ENCODE results near the gene PTPRN2. TPM values are rescaled to one million over a fixed set of nuclear protein-coding genes. Genes with fewer than 3 reads are reported as not detected.

The PTPRN2 gene
- total and polyA plus RNA-seq, 7 donors, result 0.47 to 0.82 (median 0.51) TPM

GRCh38 chr7:158560386-158560785 lies 27.2 kb downstream of the PTPRN2 start:
- Histone ChIP-seq H3K27me3 (ENCODE audit: insufficient read depth in 3 of 3, low read length in 2 of 3) (peaks cover 0 to 21% (median 9%) of the 10 kb centered on the region in 3 donors), H3K27ac (no peak overlapping the region), H3K4me1 (no peaks in the 10 kb centered on the region), H3K4me3 (no peak overlapping the region), H3K36me3 (ENCODE audit: insufficient read depth in 1 of 2, low read depth in 1 of 2) (no peaks in the 10 kb centered on the region), H3K9me3 (no peaks in the 10 kb centered on the region)
- no peak for TF ChIP-seq CTCF (IDR thresholded peaks at IDR 0.05)
- WGBS, 3 donors, result 91 to 94% (median 93%) methylated on average over 12 of the region's 12 CpGs
- intact Hi-C loops (cut with DNase I), result no loop called here
- no peak for ATAC-seq
- DNase-seq, result no peak

- Histone ChIP-seq H3K4me1 (no peaks in the 10 kb centered on the region), H3K4me3 (no peak overlapping the region), H3K9me3 (no peaks in the 10 kb centered on the region), H3K36me3 (ENCODE audit: insufficient read depth in 1 of 2, low read depth in 1 of 2) (no peaks in the 10 kb centered on the region), H3K27ac (no peak overlapping the region), H3K27me3 (ENCODE audit: insufficient read depth in 3 of 3, low read length in 2 of 3) (peaks cover 0 to 11% (median 6%) of the 10 kb centered on the region in 3 donors)
- DNase-seq (no peak), ATAC-seq (no peak)
- TF ChIP-seq CTCF (IDR thresholded peaks at IDR 0.05), result no peak
- whole genome bisulfite sequencing, 3 donors, result 71 to 77% (median 75%) methylated on average over 6 of the region's 6 CpGs
- intact Hi-C loops (cut with DNase I), result no loop called here
These were observed 28.3 kb downstream of the PTPRN2 start for GRCh38 chr7:158559356-158559755.

GRCh38 chr7:158558816-158559215 lies 28.8 kb downstream of the PTPRN2 start:
- H3K4me3 ChIP-seq, result no peak overlapping the region
- H3K4me1 ChIP-seq, result no peaks in the 10 kb centered on the region
- no peaks in the 10 kb centered on the region for H3K9me3 ChIP-seq
- no peak for ATAC-seq
- TF ChIP-seq CTCF (IDR thresholded peaks at IDR 0.05), result no peak
- DNase-seq, result no peak
- peaks cover 0 to 6% (median 6%) of the 10 kb centered on the region in 3 donors for H3K27me3 ChIP-seq (ENCODE audit: insufficient read depth in 3 of 3, low read length in 2 of 3)
- no peaks in the 10 kb centered on the region for H3K36me3 ChIP-seq (ENCODE audit: insufficient read depth in 1 of 2, low read depth in 1 of 2)
- H3K27ac ChIP-seq, result no peak overlapping the region
- 40 to 53% (median 53%) methylated on average over 3 of the region's 3 CpGs for WGBS, 3 donors
- intact Hi-C loops (cut with DNase I), result no loop called here

- WGBS, 3 donors, result 90 to 92% (median 90%) methylated on average over 9 of the region's 9 CpGs
- H3K27ac ChIP-seq, result no peak overlapping the region
- no peak for TF ChIP-seq CTCF (IDR thresholded peaks at IDR 0.05)
- no peak for DNase-seq
- intact Hi-C loops (cut with DNase I), result no loop called here
- peaks cover 0 to 6% (median 5%) of the 10 kb centered on the region in 3 donors for H3K27me3 ChIP-seq (ENCODE audit: insufficient read depth in 3 of 3, low read length in 2 of 3)
- no peaks in the 10 kb centered on the region for H3K36me3 ChIP-seq (ENCODE audit: insufficient read depth in 1 of 2, low read depth in 1 of 2)
- no peak for ATAC-seq
- no peaks in the 10 kb centered on the region for H3K4me1 ChIP-seq
- H3K4me3 ChIP-seq, result no peak overlapping the region
- no peaks in the 10 kb centered on the region for H3K9me3 ChIP-seq
These were observed 30.2 kb downstream of the PTPRN2 start for GRCh38 chr7:158557441-158557755.

- DNase-seq, result no peak
- ATAC-seq, result no peak
- H3K27me3 ChIP-seq (ENCODE audit: insufficient read depth in 3 of 3, low read length in 2 of 3), result peaks cover 0 to 5% (median 4%) of the 10 kb centered on the region in 3 donors
- TF ChIP-seq CTCF (IDR thresholded peaks at IDR 0.05), result no peak
- WGBS, 3 donors, result 93 to 95% (median 95%) methylated on average over 62 to 69 of the region's 69 CpGs
- H3K9me3 ChIP-seq, result no peaks in the 10 kb centered on the region
- no peak overlapping the region for H3K27ac ChIP-seq
- no peak overlapping the region for H3K4me3 ChIP-seq
- H3K36me3 ChIP-seq (ENCODE audit: insufficient read depth in 1 of 2, low read depth in 1 of 2), result no peaks in the 10 kb centered on the region
- intact Hi-C loops (cut with DNase I), result no loop called here
- no peaks in the 10 kb centered on the region for H3K4me1 ChIP-seq
These were observed 30.7 kb downstream of the PTPRN2 start for GRCh38 chr7:158556721-158557440.

Measured in psoas muscle (tissue), 8 donors.